Esophagus muscularis mucosa (tissue), 4 donors: ENCODE measurements around the gene DTX3. TPM values are rescaled to one million over a fixed set of nuclear protein-coding genes. Genes with fewer than 3 reads are reported as not detected.
"Not testable (repeated sequence)": the region's sequence is repeated elsewhere in the genome, so short reads cannot be mapped to it uniquely, and the experiment has no call there.

Experiments
- DNase-seq: peaks from one replicate; pipeline ENCODE4 v3.0.0-alpha.2; 2017; ENCODE audit errors: extremely low spot score
- H3K27ac ChIP-seq, 4 donors: fragments of 200-600 bp; sonication (generic); replicated peaks in 1 of 4; 1 replicate in 3 of 4; 2 replicates in 1 of 4; pipeline ENCODE4 v1.5.1; 2016 to 2019; ENCODE audit warnings: mild to moderate bottlenecking in 1 of 4
- H3K27me3 ChIP-seq, 4 donors: fragments of 200-600 bp; sonication (generic); one replicate each; pipeline versions ENCODE4 v1.5.1 to v1.6.0; 2016 to 2019
- H3K36me3 ChIP-seq, 4 donors: fragments of 200-600 bp; sonication (generic); one replicate each; pipeline ENCODE4 v1.5.1; 2016 to 2019
- H3K4me1 ChIP-seq, 4 donors: fragments of 200-600 bp; sonication (generic); one replicate each; pipeline ENCODE4 v1.5.1; 2016 to 2019
- H3K4me3 ChIP-seq, 4 donors: fragments of 200-600 bp; sonication (generic); 1 replicate in 2 of 4; 2 replicates in 2 of 4; pipeline ENCODE4 v1.5.1; 2016 to 2019; ENCODE audit warnings: mild to moderate bottlenecking in 4 of 4, moderate library complexity in 1 of 4
- H3K9me3 ChIP-seq, 4 donors: fragments of 200-600 bp; sonication (generic); 1 replicate in 3 of 4; 2 replicates in 1 of 4; pipeline ENCODE4 v1.5.1; 2016 to 2019
- CTCF ChIP-seq, 3 experiments: fragments of 200-600 bp in 2 of 3; fragments of 450-650 bp in 1 of 3; sonication (generic) in 2 of 3; IDR thresholded peaks; one replicate each; pipeline ENCODE4 v1.5.1; 2017 to 2019; ENCODE audit warnings: antibody characterized with exemption in 3 of 3, mild to moderate bottlenecking in 2 of 3, moderate library complexity in 1 of 3
- EP300 ChIP-seq: sonication (generic); formaldehyde crosslinking; IDR thresholded peaks from one replicate; pipeline ENCODE4 v1.6.1; 2017; ENCODE audit warnings: antibody characterized with exemption
- POLR2A ChIP-seq: fragments of 450-650 bp; IDR thresholded peaks from one replicate; pipeline ENCODE4 v1.6.1; 2017; ENCODE audit warnings: antibody characterized with exemption, moderate library complexity, mild to moderate bottlenecking, low read depth
- POLR2AphosphoS5 ChIP-seq, 2 donors: sonication (generic); formaldehyde crosslinking; IDR thresholded peaks; one replicate each; pipeline ENCODE4 v1.6.1; 2017; ENCODE audit warnings: antibody characterized with exemption in 2 of 2
- WGBS: methylation state at CpG from one replicate; pipeline ENCODE4 v1.1.5; 2018; 5-methylcytosine and 5-hydroxymethylcytosine counted together
- intact Hi-C: fragments of 100-400 bp; cut with DNase I; formaldehyde crosslinking; loops from one replicate; pipeline ENCODE4 v1.15.1; 2023
- total RNA-seq, 4 donors: library from RNA; depleted of rRNA; stranded (reverse); fragments of >200 nt; gene quantifications; one replicate each; pipeline versions ENCODE4 v1.1.0 to v1.2.1, GENCODE V29; 2016

The DTX3 gene
- total RNA-seq, 4 donors from 2014 or later: 39.0 to 68.6 (median 46.8) TPM

- TF ChIP-seq POLR2A: no peak
- TF ChIP-seq EP300: no peak
- TF ChIP-seq POLR2AphosphoS5 (IDR thresholded peaks at IDR 0.05): no peak
- TF ChIP-seq CTCF (IDR thresholded peaks at IDR 0.05): no peak
- Histone ChIP-seq H3K27ac (no peak overlapping the region), H3K4me1 (peaks cover 0 to 10% (median 4%) of the 10 kb centered on the region in 4 donors), H3K36me3 (no peaks in the 10 kb centered on the region), H3K9me3 (no peaks in the 10 kb centered on the region), H3K4me3 (no peak overlapping the region), H3K27me3 (peaks cover 0 to 4% (median 0%) of the 10 kb centered on the region in 4 donors)
- 77% methylated on average over 11 of the region's 23 CpGs for WGBS
- DNase-seq: no peak
- intact Hi-C loops: no loop called here
These were observed 51.1 kb downstream of the DTX3 start for GRCh38 chr12:57655541-57656240.

DNA sequence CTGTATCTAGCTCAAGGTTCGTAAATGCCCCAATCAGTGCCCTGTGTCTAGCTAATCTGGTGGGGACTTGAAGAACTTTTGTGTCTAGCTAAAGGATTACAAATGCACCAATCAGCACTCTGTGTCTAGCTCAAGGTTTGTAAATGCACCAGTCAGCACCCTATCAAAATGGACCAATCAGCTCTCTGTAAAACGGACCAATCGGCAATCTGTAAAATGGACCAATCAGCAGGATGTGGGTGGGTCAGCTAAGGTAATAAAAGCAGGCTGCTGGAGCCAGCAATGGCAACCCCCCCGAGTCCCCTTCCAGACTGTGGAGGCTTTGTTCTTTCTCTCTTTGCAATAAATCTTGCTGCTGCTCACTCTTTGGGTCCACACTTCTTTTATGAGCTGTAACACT is 51.8 kb downstream of the DTX3 start:
- H3K27ac ChIP-seq, intact Hi-C loops: not testable (repeated sequence)

DNA sequence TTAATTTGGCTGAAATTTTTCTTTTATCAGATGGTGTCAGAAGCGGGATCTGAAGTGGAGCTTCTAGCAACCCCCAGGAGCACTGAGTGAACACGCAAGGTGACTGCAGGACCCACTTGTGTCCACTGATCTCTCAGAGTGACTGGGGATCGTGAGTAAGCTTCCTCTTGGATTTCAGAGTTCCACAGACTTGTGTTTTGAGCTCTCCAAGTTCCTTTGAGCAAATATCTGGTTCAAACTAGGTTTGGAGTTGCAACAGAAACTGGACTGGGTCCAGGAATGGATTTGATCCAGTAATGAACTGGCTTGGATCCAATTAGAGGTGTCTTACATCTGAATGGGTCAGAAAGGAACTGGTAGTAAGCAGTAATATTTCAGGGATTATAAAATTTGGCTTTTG is 53.1 kb downstream of the DTX3 start:
- Histone ChIP-seq H3K9me3 (no peaks in the 10 kb centered on the region), H3K36me3 (no peaks in the 10 kb centered on the region), H3K27me3 (peaks cover 0 to 4% (median 0%) of the 10 kb centered on the region in 4 donors), H3K27ac (no peak overlapping the region), H3K4me3 (no peak overlapping the region), H3K4me1 (peaks cover 0 to 10% (median 4%) of the 10 kb centered on the region in 4 donors)
- TF ChIP-seq CTCF (IDR thresholded peaks at IDR 0.05) (peak in 1 of 3 experiments; percentile 4), EP300 (no peak), POLR2A (no peak), POLR2AphosphoS5 (IDR thresholded peaks at IDR 0.05) (peak; percentile 11 to 36)
- DNase-seq: no peak
- intact Hi-C loops: no loop called here
- 50% methylated on average over 3 of the region's 3 CpGs for WGBS

More for the DNA sequence above, 51.8 kb downstream of the DTX3 start:
- H3K9me3 ChIP-seq, H3K4me3 ChIP-seq, H3K27me3 ChIP-seq, H3K36me3 ChIP-seq, H3K4me1 ChIP-seq, DNase-seq: not testable (repeated sequence)
- WGBS: 20% methylated on average over 1 of the region's 4 CpGs

- Histone ChIP-seq H3K4me3 (no peak overlapping the region), H3K27me3 (peaks cover 0 to 4% (median 0%) of the 10 kb centered on the region in 4 donors), H3K36me3 (no peaks in the 10 kb centered on the region), H3K9me3 (no peaks in the 10 kb centered on the region), H3K27ac (no peak overlapping the region), H3K4me1 (peaks cover 0 to 10% (median 4%) of the 10 kb centered on the region in 4 donors)
- no peak for DNase-seq
- 57% methylated on average over 3 of the region's 3 CpGs for WGBS
- intact Hi-C loops: no loop called here
- TF ChIP-seq POLR2A (no peak), EP300 (no peak), CTCF (IDR thresholded peaks at IDR 0.05) (no peak), POLR2AphosphoS5 (IDR thresholded peaks at IDR 0.05) (no peak)
These were observed 54.3 kb downstream of the DTX3 start for GRCh38 chr12:57658890-57659289.

Other genes with a start within 250 kb of the DTX3 start
- 10 to 100 TPM; 30.3 to 41.5 (median 35.1) TPM for gene R3HDM2, start 173.8 kb upstream of the DTX3 start, total RNA-seq
- not detected for gene INHBC, start 170.0 kb upstream of the DTX3 start, total RNA-seq
- not detected for gene INHBE, start 149.5 kb upstream of the DTX3 start, total RNA-seq
- under 1 TPM in 3 of 4 donors, not detected in 1; 0.17 to 0.98 (median 0.84) TPM for gene GLI1, start 145.0 kb upstream of the DTX3 start, total RNA-seq
- 10 to 100 TPM in 2 of 4 donors, 1 to 10 TPM in 2; 6.0 to 12.9 (median 8.8) TPM for gene ARHGAP9, start 125.0 kb upstream of the DTX3 start, total RNA-seq
- gene MARS1, start 116.8 kb upstream of the DTX3 start, total RNA-seq: 10 to 100 TPM; 53.2 to 81.0 (median 62.7) TPM
- 10 to 100 TPM; 14.4 to 43.9 (median 24.4) TPM for gene DDIT3, start 84.3 kb upstream of the DTX3 start, total RNA-seq
- gene MBD6, start 82.0 kb upstream of the DTX3 start, total RNA-seq: 10 to 100 TPM; 13.8 to 19.9 (median 16.9) TPM
- 100 to 1,000 TPM; 161 to 243 (median 202) TPM for gene DCTN2, start 57.6 kb upstream of the DTX3 start, total RNA-seq
- 1 to 10 TPM; 2.1 to 3.2 (median 2.4) TPM for gene KIF5A, start 54.8 kb upstream of the DTX3 start, total RNA-seq
- 10 to 100 TPM; 22.7 to 30.7 (median 29.0) TPM for gene PIP4K2C, start 13.6 kb upstream of the DTX3 start, total RNA-seq
- 100 to 1,000 TPM in 3 of 4 donors, 10 to 100 TPM in 1; 77.7 to 133 (median 111) TPM for gene ARHGEF25, start 6.6 kb downstream of the DTX3 start, total RNA-seq
- 10 to 100 TPM in 2 of 4 donors, 1 to 10 TPM in 2; 2.8 to 10.9 (median 7.3) TPM for gene B4GALNT1, start 28.4 kb downstream of the DTX3 start, total RNA-seq
- gene OS9, start 89.3 kb downstream of the DTX3 start, total RNA-seq: 100 to 1,000 TPM; 139 to 223 (median 148) TPM
- 10 to 100 TPM in 1 of 4 donors, 1 to 10 TPM in 3; 2.5 to 11.2 (median 3.6) TPM for gene AGAP2, start 133.9 kb downstream of the DTX3 start, total RNA-seq
- 10 to 100 TPM; 34.3 to 45.1 (median 42.1) TPM for gene TSPAN31, start 140.2 kb downstream of the DTX3 start, total RNA-seq
- gene CDK4, start 147.5 kb downstream of the DTX3 start, total RNA-seq: 10 to 100 TPM; 43.6 to 85.7 (median 71.3) TPM
- 10 to 100 TPM in 2 of 4 donors, 1 to 10 TPM in 2; 5.6 to 16.9 (median 10.7) TPM for gene MARCHF9, start 150.3 kb downstream of the DTX3 start, total RNA-seq
- under 1 TPM in 2 of 4 donors, not detected in 2; 0.32 to 0.66 TPM for gene CYP27B1, start 162.3 kb downstream of the DTX3 start, total RNA-seq
- 1 to 10 TPM; 4.2 to 9.8 (median 5.7) TPM for gene METTL1, start 167.3 kb downstream of the DTX3 start, total RNA-seq
- gene EEF1AKMT3, start 167.8 kb downstream of the DTX3 start, total RNA-seq: 10 to 100 TPM in 2 of 4 donors, 1 to 10 TPM in 2; 6.6 to 13.2 (median 10.0) TPM
- gene TSFM, start 178.0 kb downstream of the DTX3 start, total RNA-seq: 10 to 100 TPM; 17.6 to 38.4 (median 29.2) TPM
- gene AVIL, start 213.9 kb downstream of the DTX3 start, total RNA-seq: 1 to 10 TPM; 2.2 to 5.8 (median 2.8) TPM
- gene CTDSP2, start 241.9 kb downstream of the DTX3 start, total RNA-seq: 100 to 1,000 TPM; 127 to 249 (median 196) TPM